Amniotic stem cell (primary cell): ENCODE results near the gene VANGL2.

Experiments used
- DNase-seq: peaks from one replicate; lab custom pipeline; 2025; lab: John Stamatoyannopoulos, UW

Gene VANGL2

GRCh38 chr1:160400223-160400645 is at the start of gene VANGL2:
Gene VANGL2, plus strand, starts transcription at chr1:160400564. Its CDS starts 15,274 bp downstream, at chr1:160415838.
- DNase-seq, result no peak

DNA sequence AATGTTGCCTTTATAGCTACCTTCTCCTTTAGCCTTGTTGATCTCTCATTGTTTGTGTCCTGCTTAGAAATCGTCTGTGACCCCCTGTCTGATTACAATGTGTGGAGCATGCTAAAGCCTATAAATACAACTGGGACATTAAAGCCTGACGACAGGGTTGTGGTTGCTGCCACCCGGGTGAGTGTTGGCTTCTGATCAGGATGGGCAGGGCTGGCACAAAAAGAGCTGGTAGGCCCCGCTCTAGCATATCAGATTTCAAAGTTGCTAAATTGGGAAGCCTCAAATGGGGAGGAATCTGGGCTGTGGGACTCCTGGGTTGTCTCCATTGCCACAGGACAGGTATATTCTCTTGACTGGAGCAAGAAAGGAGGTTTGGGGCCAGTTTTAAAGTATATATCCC is 48.7 kb upstream of the VANGL2 start:
- no peak for DNase-seq

DNA sequence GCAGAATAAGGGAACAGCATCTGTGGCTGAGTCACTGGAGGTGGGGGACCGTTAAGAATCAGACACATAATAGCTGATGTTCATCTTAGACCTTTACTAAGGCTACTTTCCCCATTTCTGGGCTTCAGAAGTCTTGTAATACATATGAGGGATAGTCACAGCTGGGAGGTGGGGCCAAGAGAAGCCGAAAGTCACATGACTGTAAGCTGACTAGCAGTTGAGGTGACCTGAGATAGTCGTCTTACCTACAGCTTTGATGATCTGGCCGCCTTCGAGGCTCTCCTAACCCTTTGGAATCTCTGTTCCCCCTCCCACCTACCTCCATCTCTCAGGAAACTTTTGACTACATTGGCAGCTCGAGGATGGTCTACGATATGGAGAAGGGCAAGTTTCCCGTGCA is 47.8 kb upstream of the VANGL2 start:
- DNase-seq, result no peak

GRCh38 chr1:160353223-160353622 is 47.1 kb upstream of the VANGL2 start:
- DNase-seq, result no peak

GRCh38 chr1:160354388-160354985 is 45.9 kb upstream of the VANGL2 start:
- DNase-seq, result no peak

DNA sequence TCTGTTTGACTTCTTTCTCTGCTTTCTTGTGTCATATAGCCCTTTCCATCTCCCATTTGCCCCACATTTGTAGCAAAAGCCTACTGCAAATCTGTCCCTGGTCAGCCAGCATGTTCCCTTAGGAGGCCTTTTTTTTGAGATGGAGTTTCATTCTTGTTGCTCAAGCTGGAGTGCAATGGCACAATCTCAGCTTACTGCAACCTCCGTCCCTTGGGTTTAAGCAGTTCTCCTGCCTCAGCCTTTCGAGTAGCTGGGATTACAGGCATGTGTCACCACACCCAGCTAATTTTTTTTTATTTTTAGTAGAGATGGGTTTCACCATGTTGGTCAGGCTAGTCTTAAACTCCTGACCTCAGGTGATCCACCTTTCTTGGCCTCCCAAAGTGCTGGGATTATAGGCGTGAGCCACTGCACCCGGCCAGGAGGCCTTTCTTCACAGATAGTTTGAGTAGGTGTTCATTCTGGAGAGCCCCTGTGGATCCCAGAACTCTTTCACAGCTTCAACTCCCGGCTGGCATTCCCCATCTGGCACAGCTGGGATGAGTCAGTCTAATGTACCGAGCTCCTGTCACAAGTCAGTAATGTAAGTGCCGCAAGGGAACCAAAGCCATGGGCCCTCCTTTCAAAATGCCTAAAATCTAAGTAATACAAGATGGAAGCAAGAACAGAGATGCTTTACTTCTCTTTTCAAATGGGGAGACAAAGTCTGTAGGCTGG is 42.9 kb upstream of the VANGL2 start:
- DNase-seq, result no peak

DNA sequence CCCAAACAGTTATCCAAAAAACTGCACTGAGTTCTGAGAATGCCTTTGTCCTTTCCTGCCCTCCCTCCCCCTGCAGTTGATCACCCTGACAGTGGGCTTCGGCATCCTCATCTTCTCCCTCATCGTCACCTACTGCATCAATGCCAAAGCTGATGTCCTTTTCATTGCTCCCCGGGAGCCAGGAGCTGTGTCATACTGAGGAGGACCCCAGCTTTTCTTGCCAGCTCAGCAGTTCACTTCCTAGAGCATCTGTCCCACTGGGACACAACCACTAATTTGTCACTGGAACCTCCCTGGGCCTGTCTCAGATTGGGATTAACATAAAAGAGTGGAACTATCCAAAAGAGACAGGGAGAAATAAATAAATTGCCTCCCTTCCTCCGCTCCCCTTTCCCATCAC is 42.3 kb upstream of the VANGL2 start:
- no peak for DNase-seq

DNA sequence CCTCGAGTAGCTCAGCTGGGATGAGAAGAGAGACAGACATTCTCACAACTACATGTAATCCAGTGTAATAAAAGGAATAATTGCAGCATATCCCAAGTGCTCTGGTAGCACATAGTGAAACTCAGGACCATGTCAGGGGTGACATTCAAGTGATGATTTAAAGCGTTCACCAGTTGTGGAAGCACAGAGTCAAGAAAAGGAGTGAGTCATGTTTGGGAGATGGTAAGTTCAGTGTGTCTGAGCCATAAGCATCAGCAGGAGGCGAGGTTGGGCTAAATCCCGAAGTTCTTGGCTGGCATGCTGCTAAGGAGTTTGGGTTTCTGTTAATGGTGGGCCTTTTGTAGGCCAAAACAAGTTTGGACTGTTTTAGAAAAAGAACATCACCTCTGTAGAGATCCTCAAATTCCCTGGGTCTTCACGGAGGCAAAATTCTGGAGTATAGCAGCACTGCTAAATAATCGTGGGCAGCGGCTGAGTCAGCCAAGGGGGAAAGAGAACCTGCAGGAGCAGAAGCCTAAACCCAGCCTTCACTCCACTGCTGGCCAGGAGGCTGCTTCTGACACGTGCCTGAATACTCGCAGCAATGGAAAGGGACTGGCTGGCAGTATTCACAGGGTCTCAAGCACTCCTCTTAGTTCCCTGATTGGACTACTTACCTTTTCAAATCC is 40.7 kb upstream of the VANGL2 start:
- no peak for DNase-seq

DNA sequence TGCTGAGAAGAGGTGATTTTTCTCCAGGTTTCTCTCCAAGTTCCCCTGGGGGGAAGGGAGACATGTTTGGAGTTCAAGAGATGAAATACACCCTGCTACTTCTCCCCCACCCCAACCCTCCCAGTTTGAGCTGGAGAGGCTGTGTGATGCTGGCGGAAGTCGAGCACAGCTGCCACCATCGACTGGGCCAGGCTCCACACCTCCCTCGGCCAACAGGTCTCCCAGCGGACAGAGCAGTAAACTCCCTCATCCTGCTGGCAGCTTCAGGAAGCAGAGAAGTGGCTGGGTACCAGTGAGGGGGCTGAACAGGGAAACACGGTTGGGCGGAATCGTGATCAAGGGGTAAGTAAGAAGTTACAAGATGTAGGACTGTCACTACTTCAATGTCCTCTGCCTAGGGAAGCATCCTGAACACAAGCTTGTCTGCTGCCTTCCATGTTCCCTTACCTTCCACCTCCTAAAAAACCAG is 40.1 kb upstream of the VANGL2 start:
- DNase-seq, result no peak

DNA sequence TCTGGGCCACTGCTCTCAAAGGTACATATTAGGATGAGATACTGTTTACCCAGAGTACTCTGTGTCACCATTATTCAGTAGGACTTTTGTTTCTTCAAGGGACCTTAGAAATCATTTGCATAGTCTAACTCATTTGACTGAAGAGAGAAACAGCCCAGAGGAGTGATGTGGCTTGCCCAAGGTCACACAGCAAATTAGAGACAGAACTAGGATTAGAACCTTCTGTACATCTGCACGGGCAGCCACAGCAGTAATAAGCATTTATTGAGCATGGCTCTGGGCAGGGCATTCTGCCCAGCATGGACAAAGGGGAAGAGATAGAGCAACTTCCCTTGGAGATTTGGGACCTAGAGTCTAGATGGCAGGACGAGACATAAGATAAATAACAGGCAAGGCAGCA is 39.2 kb upstream of the VANGL2 start:
- no peak for DNase-seq

- no peak for DNase-seq
Measured at GRCh38 chr1:160361814-160362167, 38.6 kb upstream of the VANGL2 start.

- no peak for DNase-seq
Measured at GRCh38 chr1:160362168-160362957, 38.0 kb upstream of the VANGL2 start.

DNA sequence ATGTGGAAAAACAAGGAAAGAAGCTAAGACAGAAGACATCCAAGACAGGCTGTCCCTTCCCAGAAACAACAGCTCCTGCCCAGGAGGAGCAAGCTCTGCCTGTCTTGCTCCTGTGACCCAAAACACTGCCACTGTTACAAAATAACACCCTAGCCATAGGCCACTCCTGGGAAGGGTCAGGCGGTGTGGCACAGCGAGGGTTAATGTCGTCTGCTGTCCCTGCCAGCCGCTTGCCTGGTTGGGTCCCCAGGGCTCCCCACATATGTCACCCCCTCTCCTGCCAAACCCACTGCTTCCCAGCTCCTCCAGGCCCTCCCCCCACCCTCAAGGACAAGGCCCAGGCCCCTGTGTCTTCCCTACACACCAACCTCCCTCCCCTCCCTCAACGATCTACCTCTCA is 37.4 kb upstream of the VANGL2 start:
- DNase-seq, result no peak

DNA sequence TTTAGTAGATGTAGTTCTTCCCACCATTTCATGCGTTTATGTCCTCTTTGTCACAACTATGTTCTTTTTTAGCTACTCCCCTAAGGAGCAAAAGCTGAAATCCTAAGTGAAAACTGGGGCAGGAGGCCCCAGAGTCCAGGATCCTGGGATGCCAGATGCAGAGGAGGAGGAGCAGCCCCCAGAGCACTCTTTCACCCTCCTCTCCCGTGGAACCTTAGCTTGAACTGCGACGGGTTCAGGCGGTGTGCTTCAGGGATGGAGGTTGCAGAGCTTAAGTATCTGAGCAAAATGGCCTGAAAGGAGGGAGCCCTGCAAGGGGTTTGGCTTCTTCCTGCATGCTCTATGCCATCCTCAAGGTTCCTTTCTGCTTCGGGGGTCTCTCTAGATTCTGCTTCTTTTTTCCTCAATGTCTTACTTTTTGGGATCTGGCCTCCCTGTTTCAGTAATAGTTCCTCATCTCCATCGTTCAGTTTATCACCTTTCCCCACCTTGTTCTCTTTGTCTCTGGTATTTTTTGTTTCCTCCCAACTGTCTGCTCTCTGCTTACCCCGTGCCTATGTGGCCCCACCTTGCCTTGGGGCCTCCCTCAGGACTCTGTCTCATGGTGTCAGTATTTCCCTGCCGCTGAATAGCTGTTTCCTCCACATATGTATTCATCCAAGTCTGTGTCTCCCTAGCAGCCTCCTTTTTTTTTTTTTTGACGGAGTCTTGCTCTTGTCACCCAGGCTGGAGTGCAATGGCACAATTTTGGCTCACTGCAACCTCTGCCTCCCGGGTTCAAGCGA is 36.2 kb upstream of the VANGL2 start:
- no peak for DNase-seq

GRCh38 chr1:160365325-160365724 is 35.0 kb upstream of the VANGL2 start:
- DNase-seq, result no peak

DNA sequence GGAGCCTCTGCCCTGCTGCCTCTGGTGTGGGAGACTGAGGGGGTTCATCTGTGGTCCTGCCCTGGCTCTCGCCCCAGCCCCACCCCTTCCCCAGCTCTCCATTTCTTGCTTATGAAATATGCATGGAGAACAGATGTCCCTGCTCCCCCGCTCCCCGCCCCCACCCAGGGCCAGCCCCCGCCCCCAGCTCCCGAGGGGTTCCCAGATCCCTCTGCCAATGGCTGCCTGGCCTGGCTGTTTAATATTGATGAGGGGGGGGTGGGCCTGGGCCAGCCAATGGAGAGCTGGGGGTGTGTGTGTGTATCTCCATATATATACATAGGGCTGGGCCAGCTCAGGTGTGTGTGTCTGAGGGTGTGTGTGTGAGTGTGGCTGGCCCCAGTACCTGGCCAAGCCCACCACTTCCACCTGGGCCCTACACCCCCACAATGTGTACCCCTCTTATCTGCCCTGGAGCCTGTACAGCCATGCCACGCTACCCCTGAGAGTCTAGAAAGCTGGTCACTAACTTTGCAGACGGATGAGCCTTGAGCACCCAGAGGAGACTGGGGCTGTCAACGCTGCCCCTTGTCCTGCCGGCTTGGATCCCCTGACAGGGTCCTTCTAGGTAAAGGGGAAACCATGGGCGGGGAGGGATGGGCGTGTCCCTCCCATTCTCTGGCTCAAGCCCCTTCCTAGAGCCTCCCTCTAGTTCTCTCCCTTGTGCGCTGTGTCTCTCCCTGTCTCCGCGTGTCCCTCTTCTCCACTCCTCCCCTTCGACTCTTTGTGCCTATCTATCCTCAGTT is 33.4 kb upstream of the VANGL2 start, which contains the start of gene NHLH1:
NHLH1 (plus strand) TSS at position 341 of the 785 bp plus-strand sequence. CDS start 3,661 bp downstream, outside the sequence.
- no peak for DNase-seq

DNA sequence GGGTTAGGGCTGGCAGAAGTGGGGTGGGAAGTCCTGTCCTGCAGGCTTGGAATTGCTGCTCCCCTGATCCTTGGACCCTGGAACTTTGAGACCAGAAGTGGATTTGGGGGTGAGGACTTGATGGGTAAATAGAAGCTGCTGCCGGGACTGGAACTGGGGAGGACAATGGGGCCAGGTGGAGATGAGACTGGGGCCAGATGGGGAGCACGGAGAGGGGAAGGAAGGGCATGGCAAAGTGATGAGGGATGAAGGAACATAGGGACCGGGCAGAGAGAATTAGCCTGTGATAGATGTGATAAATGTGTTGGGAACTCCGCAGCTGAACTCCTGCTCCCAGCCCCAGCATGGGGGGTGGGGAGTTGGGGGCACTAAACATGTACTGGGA is 32.9 kb upstream of the VANGL2 start:
- no peak for DNase-seq

GRCh38 chr1:160367934-160368923 is 32.1 kb upstream of the VANGL2 start:
- DNase-seq, result no peak

GRCh38 chr1:160369087-160369486 is 31.3 kb upstream of the VANGL2 start:
- no peak for DNase-seq
